Measurements from ENCODE around the gene SKA1. TPM values are rescaled to one million over a fixed set of nuclear protein-coding genes. Genes with fewer than 3 reads are reported as not detected.

The SKA1 gene, protein sequence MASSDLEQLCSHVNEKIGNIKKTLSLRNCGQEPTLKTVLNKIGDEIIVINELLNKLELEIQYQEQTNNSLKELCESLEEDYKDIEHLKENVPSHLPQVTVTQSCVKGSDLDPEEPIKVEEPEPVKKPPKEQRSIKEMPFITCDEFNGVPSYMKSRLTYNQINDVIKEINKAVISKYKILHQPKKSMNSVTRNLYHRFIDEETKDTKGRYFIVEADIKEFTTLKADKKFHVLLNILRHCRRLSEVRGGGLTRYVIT
- total RNA-seq (2.2 TPM), polyA plus RNA-seq (1 to 10 TPM in 1 of 4 donors, under 1 TPM in 3; 0.10 to 2.0 (median 0.55) TPM)

DNA sequence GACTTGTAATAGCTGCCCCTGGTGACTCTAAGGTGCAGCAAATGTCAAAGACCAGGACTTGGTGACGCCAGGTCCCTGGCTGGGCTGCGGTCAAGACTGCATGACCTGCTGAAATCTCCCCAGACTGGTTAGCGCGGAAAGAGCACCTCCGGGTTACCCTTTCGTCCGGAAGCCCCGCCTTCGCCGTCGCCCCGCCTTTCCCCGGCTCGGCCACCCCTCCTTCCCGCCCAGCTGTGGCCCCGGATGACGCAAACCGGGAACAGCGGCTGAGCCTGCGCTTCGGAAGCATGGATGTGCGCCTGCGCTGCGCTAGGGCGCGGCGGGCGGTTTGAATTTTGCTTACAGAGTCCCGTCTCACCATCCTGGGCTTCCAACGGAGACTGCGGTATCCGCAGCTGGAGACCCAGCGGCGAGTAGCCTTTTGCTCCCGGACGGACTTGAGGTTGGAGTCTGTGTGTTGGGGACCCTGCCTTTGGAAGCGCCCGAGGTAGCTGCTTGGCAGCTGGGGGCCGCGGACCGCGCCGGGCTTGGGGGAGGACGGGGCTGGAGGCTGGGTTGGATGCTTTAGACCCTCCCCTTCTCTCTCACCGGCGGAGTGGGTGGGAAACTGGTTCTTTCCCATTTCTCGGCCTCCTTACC, at the start of gene SKA1:
Gene SKA1, plus strand, starts transcription at position 294 of the 639 bp plus-strand sequence. CDS start 785 bp downstream, outside the sequence.
- Histone ChIP-seq H3K9me3 (ENCODE audit: control insufficient read depth in 2 of 2, low read length in 2 of 2) (peaks cover 6 to 8% of the 10 kb centered on the region in 2 experiments), H3K27me3 (ENCODE audit: control insufficient read depth, insufficient read depth, low read length) (peaks cover under 1% of the 10 kb centered on the region), H3K4me3 (ENCODE audit: low read depth, low read length) (peak within 1 kb of the TSS; percentile 86), H3K4me1 (ENCODE audit: control insufficient read depth, insufficient read depth, low read length, poor library complexity, severe bottlenecking) (peaks cover 13% of the 10 kb centered on the region), H3K27ac (ENCODE audit: insufficient read depth, low read length, poor library complexity, severe bottlenecking) (peak within 1 kb of the TSS; percentile 70), H3K36me3 (ENCODE audit: control insufficient read depth, insufficient read depth, low read length) (no peaks in the 10 kb centered on the region)
- peaks cover 0 to 6% (median 4%) of the 10 kb centered on the region in 7 donors for H3K9me3 Mint-ChIP-seq
- peaks cover 13% of the 10 kb centered on the region for H3K27me3 Mint-ChIP-seq
- ATAC-seq (ENCODE audit: low read depth in 2 of 2): peak; percentile 96 to 99
- H3K27ac Mint-ChIP-seq: peak within 1 kb of the TSS; percentile 80 to 87 (median 85)
- H3K36me3 Mint-ChIP-seq: peaks cover 4% of the 10 kb centered on the region
- peak; percentile 87 to 95 (median 90) for DNase-seq
- peak within 1 kb of the TSS; percentile 78 to 91 (median 89) for H3K4me3 Mint-ChIP-seq
- H3K4me1 Mint-ChIP-seq: peaks cover 4 to 14% (median 8%) of the 10 kb centered on the region in 4 donors

DNA sequence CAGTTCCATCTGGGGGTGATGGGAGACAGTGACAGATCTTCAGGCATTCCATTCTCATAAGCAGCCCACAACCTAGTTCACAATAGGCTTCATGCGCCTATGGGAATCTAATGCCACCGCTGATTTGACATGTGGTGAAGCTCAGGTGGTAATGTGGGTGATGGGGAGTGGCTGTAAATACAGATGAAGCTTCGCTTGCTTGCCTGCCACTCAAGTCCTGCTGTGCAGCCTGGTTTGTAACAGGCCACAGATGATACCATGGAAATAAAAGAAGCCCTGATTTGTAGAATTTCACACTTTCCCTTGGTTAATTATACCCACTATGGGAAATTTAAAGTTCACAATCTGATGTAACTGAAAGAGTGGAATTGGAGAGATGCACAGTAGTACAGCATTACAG, 46.9 kb upstream of the SKA1 start:
- Mint-ChIP-seq H3K27ac (no peak overlapping the region), H3K4me3 (no peak overlapping the region), H3K36me3 (no peaks in the 10 kb centered on the region), H3K9me3 (peaks cover 0 to 8% (median 3%) of the 10 kb centered on the region in 7 donors), H3K27me3 (peaks cover 42% of the 10 kb centered on the region), H3K4me1 (no peaks in the 10 kb centered on the region)
- Histone ChIP-seq H3K36me3 (ENCODE audit: control insufficient read depth, insufficient read depth, low read length) (no peaks in the 10 kb centered on the region), H3K27me3 (ENCODE audit: control insufficient read depth, insufficient read depth, low read length) (peaks cover 9% of the 10 kb centered on the region), H3K4me3 (ENCODE audit: low read depth, low read length) (no peak overlapping the region), H3K27ac (ENCODE audit: insufficient read depth, low read length, poor library complexity, severe bottlenecking) (no peak overlapping the region), H3K4me1 (ENCODE audit: control insufficient read depth, insufficient read depth, low read length, poor library complexity, severe bottlenecking) (no peaks in the 10 kb centered on the region), H3K9me3 (ENCODE audit: control insufficient read depth in 2 of 2, low read length in 2 of 2) (no peaks in the 10 kb centered on the region)
- DNase-seq: no peak
- no peak for ATAC-seq (ENCODE audit: low read depth in 2 of 2)

DNA sequence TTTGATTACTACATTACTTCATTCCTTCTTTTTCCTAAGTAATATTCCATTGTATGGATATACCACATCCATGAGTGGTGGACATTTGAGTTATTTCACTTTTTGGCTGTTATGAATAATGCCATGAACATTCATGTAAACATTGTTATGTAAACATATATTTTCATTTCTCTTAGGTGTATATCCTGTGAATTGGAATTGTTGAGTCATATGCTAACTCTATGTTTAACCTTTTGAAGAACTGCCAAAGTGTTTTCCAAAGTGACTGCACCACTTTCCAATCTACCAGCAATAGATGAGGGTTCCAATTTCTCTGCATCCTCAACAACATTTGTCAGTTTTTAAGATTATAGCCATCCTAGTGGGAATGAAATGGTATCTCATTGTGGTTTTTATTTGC, 44.7 kb upstream of the SKA1 start:
- H3K4me1 ChIP-seq (ENCODE audit: control insufficient read depth, insufficient read depth, low read length, poor library complexity, severe bottlenecking): no peaks in the 10 kb centered on the region
- H3K36me3 Mint-ChIP-seq: no peaks in the 10 kb centered on the region
- H3K9me3 ChIP-seq (ENCODE audit: control insufficient read depth in 2 of 2, low read length in 2 of 2): no peaks in the 10 kb centered on the region
- H3K4me3 Mint-ChIP-seq: no peak overlapping the region
- no peak overlapping the region for H3K4me3 ChIP-seq (ENCODE audit: low read depth, low read length)
- peaks cover 0 to 8% (median 3%) of the 10 kb centered on the region in 7 donors for H3K9me3 Mint-ChIP-seq
- peaks cover 7% of the 10 kb centered on the region for H3K27me3 ChIP-seq (ENCODE audit: control insufficient read depth, insufficient read depth, low read length)
- no peak overlapping the region for H3K27ac Mint-ChIP-seq
- no peak overlapping the region for H3K27ac ChIP-seq (ENCODE audit: insufficient read depth, low read length, poor library complexity, severe bottlenecking)
- H3K4me1 Mint-ChIP-seq: no peaks in the 10 kb centered on the region
- no peak for DNase-seq
- ATAC-seq (ENCODE audit: low read depth in 2 of 2): no peak
- H3K27me3 Mint-ChIP-seq: peaks cover 49% of the 10 kb centered on the region
- no peaks in the 10 kb centered on the region for H3K36me3 ChIP-seq (ENCODE audit: control insufficient read depth, insufficient read depth, low read length)

DNA sequence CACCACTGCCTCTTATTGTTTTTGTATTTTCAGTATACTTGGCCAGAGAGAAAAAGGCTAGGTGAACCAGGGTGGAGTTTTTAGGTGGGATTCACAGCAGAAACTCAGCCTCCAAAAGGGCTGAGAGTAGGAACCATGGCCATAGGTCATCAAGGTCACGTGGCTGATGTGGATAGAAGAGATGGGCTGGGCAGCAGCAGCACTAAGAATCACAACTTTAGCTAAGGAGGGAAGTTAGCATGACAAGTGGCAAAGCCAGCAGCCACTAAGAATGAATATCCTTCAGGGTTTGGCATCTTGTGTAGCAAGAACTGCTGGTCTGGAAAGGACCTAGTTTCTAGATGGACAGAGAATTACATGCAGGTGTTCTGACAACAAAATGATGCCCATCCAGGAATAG, 43.2 kb upstream of the SKA1 start:
- Histone ChIP-seq H3K36me3 (ENCODE audit: control insufficient read depth, insufficient read depth, low read length) (no peaks in the 10 kb centered on the region), H3K4me1 (ENCODE audit: control insufficient read depth, insufficient read depth, low read length, poor library complexity, severe bottlenecking) (no peaks in the 10 kb centered on the region), H3K4me3 (ENCODE audit: low read depth, low read length) (no peak overlapping the region), H3K9me3 (ENCODE audit: control insufficient read depth in 2 of 2, low read length in 2 of 2) (no peaks in the 10 kb centered on the region), H3K27ac (ENCODE audit: insufficient read depth, low read length, poor library complexity, severe bottlenecking) (no peak overlapping the region), H3K27me3 (ENCODE audit: control insufficient read depth, insufficient read depth, low read length) (peaks cover 7% of the 10 kb centered on the region)
- DNase-seq (no peak), ATAC-seq (ENCODE audit: low read depth in 2 of 2) (no peak)
- peaks cover 43% of the 10 kb centered on the region for H3K27me3 Mint-ChIP-seq
- H3K36me3 Mint-ChIP-seq: no peaks in the 10 kb centered on the region
- H3K4me3 Mint-ChIP-seq: no peak overlapping the region
- peaks cover 0 to 8% (median 3%) of the 10 kb centered on the region in 7 donors for H3K9me3 Mint-ChIP-seq
- H3K27ac Mint-ChIP-seq: no peak overlapping the region
- no peaks in the 10 kb centered on the region for H3K4me1 Mint-ChIP-seq

DNA sequence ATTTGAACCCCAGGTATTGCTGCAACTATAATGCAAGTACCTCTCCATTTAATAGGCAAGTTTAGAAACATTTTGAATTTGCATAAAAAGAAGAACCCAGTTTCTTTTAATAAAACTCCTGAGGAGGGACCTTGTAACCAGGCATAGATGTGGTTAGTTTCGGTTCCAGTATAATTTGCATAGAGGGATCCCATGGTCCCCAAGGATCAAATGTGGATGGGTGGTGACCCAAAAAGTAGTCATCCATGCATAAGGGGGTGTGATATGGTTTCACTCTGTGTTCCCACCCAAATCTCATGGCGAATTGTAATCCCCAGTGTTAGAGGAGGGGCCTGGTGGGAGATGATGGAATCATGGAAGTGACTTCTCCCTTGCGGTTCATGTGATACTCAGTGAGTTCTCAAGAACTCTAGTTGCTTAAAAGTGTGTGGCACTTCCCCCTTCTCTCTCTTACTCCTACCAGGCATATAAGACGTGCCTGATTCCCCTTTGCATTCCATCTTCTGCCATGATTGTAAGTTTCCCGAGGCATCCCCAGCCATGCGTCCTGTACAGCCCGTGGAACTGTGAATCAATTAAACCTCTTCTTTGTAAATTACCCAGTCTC, 40.2 kb upstream of the SKA1 start:
- H3K4me3 ChIP-seq (ENCODE audit: low read depth, low read length): no peak overlapping the region
- Mint-ChIP-seq H3K4me1 (no peaks in the 10 kb centered on the region), H3K36me3 (no peaks in the 10 kb centered on the region), H3K27ac (no peak overlapping the region), H3K4me3 (no peak overlapping the region), H3K27me3 (peaks cover 28% of the 10 kb centered on the region), H3K9me3 (peaks cover 0 to 8% (median 3%) of the 10 kb centered on the region in 7 donors)
- no peak for DNase-seq
- H3K9me3 ChIP-seq (ENCODE audit: control insufficient read depth in 2 of 2, low read length in 2 of 2): no peaks in the 10 kb centered on the region
- H3K27me3 ChIP-seq (ENCODE audit: control insufficient read depth, insufficient read depth, low read length): peaks cover 4% of the 10 kb centered on the region
- no peaks in the 10 kb centered on the region for H3K4me1 ChIP-seq (ENCODE audit: control insufficient read depth, insufficient read depth, low read length, poor library complexity, severe bottlenecking)
- H3K36me3 ChIP-seq (ENCODE audit: control insufficient read depth, insufficient read depth, low read length): no peaks in the 10 kb centered on the region
- no peak overlapping the region for H3K27ac ChIP-seq (ENCODE audit: insufficient read depth, low read length, poor library complexity, severe bottlenecking)
- ATAC-seq (ENCODE audit: low read depth in 2 of 2): no peak

DNA sequence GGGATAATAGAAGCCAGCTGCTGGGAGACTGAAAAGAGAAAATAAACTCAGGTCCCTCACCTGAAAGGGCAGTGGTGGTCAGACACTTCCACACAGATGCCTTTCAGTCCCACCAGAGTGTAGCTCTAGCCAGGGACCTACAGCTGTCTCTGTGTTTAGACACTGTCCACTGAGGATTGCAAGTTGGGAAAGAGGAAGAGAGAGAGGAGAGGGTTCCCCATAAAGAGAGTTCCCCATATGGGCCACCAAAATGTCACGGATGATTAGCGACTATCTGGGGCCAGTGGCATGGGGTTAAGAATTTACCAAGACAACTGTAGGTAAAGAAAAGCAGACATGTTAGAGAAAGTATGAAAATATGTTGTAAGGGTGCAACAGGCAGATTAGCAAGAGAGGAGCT, 36.7 kb upstream of the SKA1 start:
- Mint-ChIP-seq H3K4me3 (no peak overlapping the region), H3K27ac (peak overlapping the region in 1 of 3 donors; percentile 54), H3K36me3 (no peaks in the 10 kb centered on the region), H3K4me1 (no peaks in the 10 kb centered on the region), H3K27me3 (peaks cover 12% of the 10 kb centered on the region), H3K9me3 (no peaks in the 10 kb centered on the region)
- Histone ChIP-seq H3K36me3 (ENCODE audit: control insufficient read depth, insufficient read depth, low read length) (no peaks in the 10 kb centered on the region), H3K4me1 (ENCODE audit: control insufficient read depth, insufficient read depth, low read length, poor library complexity, severe bottlenecking) (no peaks in the 10 kb centered on the region), H3K9me3 (ENCODE audit: control insufficient read depth in 2 of 2, low read length in 2 of 2) (no peaks in the 10 kb centered on the region), H3K27ac (ENCODE audit: insufficient read depth, low read length, poor library complexity, severe bottlenecking) (no peak overlapping the region), H3K27me3 (ENCODE audit: control insufficient read depth, insufficient read depth, low read length) (no peaks in the 10 kb centered on the region), H3K4me3 (ENCODE audit: low read depth, low read length) (no peak overlapping the region)
- no peak for ATAC-seq (ENCODE audit: low read depth in 2 of 2)
- no peak for DNase-seq

DNA sequence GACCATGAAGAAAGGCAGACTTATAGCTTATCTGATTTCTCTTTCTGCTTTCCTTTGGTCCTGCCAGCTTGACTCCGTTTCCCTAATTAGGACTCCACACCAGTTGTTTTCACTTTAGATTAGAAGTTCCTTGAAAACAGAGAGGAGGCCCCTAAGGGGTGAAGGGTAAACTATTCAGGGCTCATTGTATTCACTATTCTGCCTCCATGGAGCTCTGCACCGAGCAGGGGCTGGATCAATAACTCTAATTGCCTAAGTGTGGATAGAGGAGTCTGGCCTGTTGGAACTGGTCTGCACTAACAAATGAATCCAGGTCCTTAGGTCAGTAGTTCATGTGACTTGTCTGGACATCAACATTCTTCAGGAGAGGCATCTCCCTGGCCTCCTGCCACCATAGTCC, 36.1 kb upstream of the SKA1 start:
- no peaks in the 10 kb centered on the region for H3K4me1 Mint-ChIP-seq
- Histone ChIP-seq H3K4me3 (ENCODE audit: low read depth, low read length) (no peak overlapping the region), H3K9me3 (ENCODE audit: control insufficient read depth in 2 of 2, low read length in 2 of 2) (no peaks in the 10 kb centered on the region), H3K27me3 (ENCODE audit: control insufficient read depth, insufficient read depth, low read length) (no peaks in the 10 kb centered on the region), H3K27ac (ENCODE audit: insufficient read depth, low read length, poor library complexity, severe bottlenecking) (no peak overlapping the region), H3K36me3 (ENCODE audit: control insufficient read depth, insufficient read depth, low read length) (no peaks in the 10 kb centered on the region), H3K4me1 (ENCODE audit: control insufficient read depth, insufficient read depth, low read length, poor library complexity, severe bottlenecking) (no peaks in the 10 kb centered on the region)
- DNase-seq (no peak), ATAC-seq (ENCODE audit: low read depth in 2 of 2) (no peak)
- H3K27ac Mint-ChIP-seq: no peak overlapping the region
- no peaks in the 10 kb centered on the region for H3K9me3 Mint-ChIP-seq
- H3K4me3 Mint-ChIP-seq: no peak overlapping the region
- no peaks in the 10 kb centered on the region for H3K36me3 Mint-ChIP-seq
- H3K27me3 Mint-ChIP-seq: peaks cover 11% of the 10 kb centered on the region
